ENCODE results near the gene METRNL.

Gene METRNL

DNA sequence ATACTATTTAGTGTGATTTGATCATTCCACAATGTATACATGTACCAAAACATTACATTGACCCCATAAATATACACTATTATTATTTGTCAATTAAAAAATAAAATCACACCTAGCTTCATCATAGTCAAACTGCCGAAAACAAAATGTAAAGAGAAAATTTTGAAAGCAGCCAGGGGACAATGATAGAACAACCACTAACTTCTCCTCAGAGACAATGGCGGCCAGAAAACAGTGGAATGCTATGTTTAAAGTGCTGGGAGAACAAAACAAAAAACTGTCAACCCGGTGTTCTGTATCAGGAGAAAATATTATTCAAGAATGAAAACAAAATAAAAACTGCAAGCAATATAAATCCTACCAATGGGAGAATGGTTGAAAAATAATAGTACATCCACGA, 63.2 kb downstream of the METRNL start:
- peaks cover 8% of the 10 kb centered on the region for H3K27me3 ChIP-seq (ENCODE audit: insufficient read depth, poor library complexity, severe bottlenecking)
- no peaks in the 10 kb centered on the region for H3K36me3 ChIP-seq (ENCODE audit: low read depth)
- H3K4me1 ChIP-seq (ENCODE audit: insufficient read depth, poor library complexity, severe bottlenecking), result no peaks in the 10 kb centered on the region
- H3K9me3 ChIP-seq (ENCODE audit: severe bottlenecking), result peaks cover 9% of the 10 kb centered on the region
- no peak for ATAC-seq (ENCODE audit: low read depth)
- H3K4me3 ChIP-seq (ENCODE audit: severe bottlenecking), result no peak overlapping the region
- H3K27ac ChIP-seq (ENCODE audit: poor library complexity, severe bottlenecking), result no peak overlapping the region
- TF ChIP-seq, protein P1, sequence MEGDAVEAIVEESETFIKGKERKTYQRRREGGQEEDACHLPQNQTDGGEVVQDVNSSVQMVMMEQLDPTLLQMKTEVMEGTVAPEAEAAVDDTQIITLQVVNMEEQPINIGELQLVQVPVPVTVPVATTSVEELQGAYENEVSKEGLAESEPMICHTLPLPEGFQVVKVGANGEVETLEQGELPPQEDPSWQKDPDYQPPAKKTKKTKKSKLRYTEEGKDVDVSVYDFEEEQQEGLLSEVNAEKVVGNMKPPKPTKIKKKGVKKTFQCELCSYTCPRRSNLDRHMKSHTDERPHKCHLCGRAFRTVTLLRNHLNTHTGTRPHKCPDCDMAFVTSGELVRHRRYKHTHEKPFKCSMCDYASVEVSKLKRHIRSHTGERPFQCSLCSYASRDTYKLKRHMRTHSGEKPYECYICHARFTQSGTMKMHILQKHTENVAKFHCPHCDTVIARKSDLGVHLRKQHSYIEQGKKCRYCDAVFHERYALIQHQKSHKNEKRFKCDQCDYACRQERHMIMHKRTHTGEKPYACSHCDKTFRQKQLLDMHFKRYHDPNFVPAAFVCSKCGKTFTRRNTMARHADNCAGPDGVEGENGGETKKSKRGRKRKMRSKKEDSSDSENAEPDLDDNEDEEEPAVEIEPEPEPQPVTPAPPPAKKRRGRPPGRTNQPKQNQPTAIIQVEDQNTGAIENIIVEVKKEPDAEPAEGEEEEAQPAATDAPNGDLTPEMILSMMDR (IDR thresholded peaks at IDR 0.05; ENCODE audit: poor library complexity, severe bottlenecking), result no peak
- no peak for DNase-seq (ENCODE audit: low spot score)

DNA sequence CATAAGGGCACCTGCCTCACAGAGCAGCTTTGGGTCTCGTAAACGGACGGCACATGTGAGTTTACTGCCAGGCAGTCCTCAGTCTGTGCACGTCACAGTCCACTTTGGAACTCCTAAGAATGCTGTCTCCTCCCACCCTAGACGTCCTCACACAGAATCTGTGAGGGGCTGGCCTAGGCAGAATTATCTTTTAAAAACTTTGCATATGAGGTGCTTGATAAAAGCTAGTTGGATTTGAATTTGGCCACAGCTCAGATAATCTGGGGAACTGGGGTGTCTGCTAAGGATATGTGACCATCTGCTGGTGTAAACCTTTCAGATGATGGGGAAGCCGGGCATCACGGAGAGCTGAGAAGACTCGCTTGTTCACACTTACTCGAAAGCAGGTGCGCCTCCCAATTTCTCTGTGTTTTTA, 64.4 kb downstream of the METRNL start:
- Histone ChIP-seq H3K9me3 (ENCODE audit: severe bottlenecking) (peaks cover 9% of the 10 kb centered on the region), H3K4me3 (ENCODE audit: severe bottlenecking) (no peak overlapping the region), H3K36me3 (ENCODE audit: low read depth) (no peaks in the 10 kb centered on the region), H3K4me1 (ENCODE audit: insufficient read depth, poor library complexity, severe bottlenecking) (no peaks in the 10 kb centered on the region), H3K27ac (ENCODE audit: poor library complexity, severe bottlenecking) (no peak overlapping the region), H3K27me3 (ENCODE audit: insufficient read depth, poor library complexity, severe bottlenecking) (peaks cover 11% of the 10 kb centered on the region)
- DNase-seq (ENCODE audit: low spot score) (no peak), ATAC-seq (ENCODE audit: low read depth) (no peak)
- TF ChIP-seq, protein P1 (IDR thresholded peaks at IDR 0.05; ENCODE audit: poor library complexity, severe bottlenecking), result no peak

All from RWPE2 (cell line).